ENCODE data around the gene IL1RAPL1.

IL1RAPL1 gene

DNA sequence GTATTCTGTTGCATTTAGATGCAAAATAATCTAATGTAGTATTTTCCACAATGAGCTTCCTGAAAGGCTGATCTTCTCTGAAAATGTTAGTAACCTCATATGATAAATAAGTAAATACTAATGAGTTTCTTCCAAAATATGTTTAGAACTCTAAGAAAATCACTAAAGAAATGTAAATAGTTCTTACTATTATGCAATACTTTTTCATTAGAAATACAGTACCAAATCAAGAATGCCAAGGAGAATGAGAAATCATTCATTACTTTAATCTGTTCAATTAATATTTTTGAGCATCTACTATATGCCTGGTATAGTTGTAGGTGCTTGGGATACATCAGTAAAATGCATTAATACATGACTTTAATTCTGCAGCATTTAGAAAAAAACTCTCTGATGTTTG is 130.6 kb downstream of the IL1RAPL1 start:
- Histone ChIP-seq H3K27me3 (ENCODE audit: insufficient read depth, low read length, poor library complexity, severe bottlenecking) (no peaks in the 10 kb centered on the region), H3F3A (ENCODE audit: low read depth) (no peaks in the 10 kb centered on the region), H3K9me2 (replicated peaks; ENCODE audit: low read depth, low read length) (no peaks in the 10 kb centered on the region), H3K9ac (ENCODE audit: low read depth, low read length, poor library complexity, severe bottlenecking) (no peak overlapping the region), H3K79me2 (ENCODE audit: insufficient read depth, low read length) (no peaks in the 10 kb centered on the region), H3K4me1 (ENCODE audit: insufficient read depth, low read length, poor library complexity, severe bottlenecking) (no peaks in the 10 kb centered on the region), H3K36me3 (ENCODE audit: insufficient read depth, low read length) (no peaks in the 10 kb centered on the region), H3K4me2 (ENCODE audit: low read depth, low read length, poor library complexity, severe bottlenecking) (no peak overlapping the region), H3K4me3 (ENCODE audit: low read length, poor library complexity, severe bottlenecking) (no peak overlapping the region), H4K20me1 (ENCODE audit: insufficient read depth, low read length, poor library complexity, severe bottlenecking) (no peaks in the 10 kb centered on the region), H3K9me3 (ENCODE audit: insufficient read depth, low read depth, low read length) (no peaks in the 10 kb centered on the region), H2AFZ (ENCODE audit: low read length) (no peak overlapping the region)
- TF ChIP-seq, protein P1, sequence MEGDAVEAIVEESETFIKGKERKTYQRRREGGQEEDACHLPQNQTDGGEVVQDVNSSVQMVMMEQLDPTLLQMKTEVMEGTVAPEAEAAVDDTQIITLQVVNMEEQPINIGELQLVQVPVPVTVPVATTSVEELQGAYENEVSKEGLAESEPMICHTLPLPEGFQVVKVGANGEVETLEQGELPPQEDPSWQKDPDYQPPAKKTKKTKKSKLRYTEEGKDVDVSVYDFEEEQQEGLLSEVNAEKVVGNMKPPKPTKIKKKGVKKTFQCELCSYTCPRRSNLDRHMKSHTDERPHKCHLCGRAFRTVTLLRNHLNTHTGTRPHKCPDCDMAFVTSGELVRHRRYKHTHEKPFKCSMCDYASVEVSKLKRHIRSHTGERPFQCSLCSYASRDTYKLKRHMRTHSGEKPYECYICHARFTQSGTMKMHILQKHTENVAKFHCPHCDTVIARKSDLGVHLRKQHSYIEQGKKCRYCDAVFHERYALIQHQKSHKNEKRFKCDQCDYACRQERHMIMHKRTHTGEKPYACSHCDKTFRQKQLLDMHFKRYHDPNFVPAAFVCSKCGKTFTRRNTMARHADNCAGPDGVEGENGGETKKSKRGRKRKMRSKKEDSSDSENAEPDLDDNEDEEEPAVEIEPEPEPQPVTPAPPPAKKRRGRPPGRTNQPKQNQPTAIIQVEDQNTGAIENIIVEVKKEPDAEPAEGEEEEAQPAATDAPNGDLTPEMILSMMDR (conservative IDR thresholded peaks at IDR 0.05; ENCODE audit: low read length) = no peak
- TF ChIP-seq EZH2phosphoT487 (IDR thresholded peaks at IDR 0.05; ENCODE audit: borderline replicate concordance) = no peak

DNA sequence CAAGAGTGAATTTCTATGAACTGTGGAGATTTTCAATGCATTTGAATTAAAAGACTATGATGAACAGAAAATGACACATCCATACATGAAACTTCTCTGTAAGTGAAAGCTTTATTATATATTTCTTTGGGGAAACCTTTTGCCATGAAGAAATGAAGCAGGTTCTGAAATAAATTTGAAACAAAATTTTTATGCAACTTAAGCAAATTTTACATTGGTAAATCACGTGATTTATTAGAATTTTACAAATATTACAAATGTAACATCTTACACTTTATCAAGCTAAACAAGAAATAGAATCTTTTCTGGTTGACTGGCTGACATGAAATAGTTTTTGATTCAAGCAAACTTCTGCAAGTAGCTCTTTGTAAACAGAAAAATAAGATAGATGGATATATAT is 131.2 kb downstream of the IL1RAPL1 start:
- Histone ChIP-seq H3K27me3 (ENCODE audit: insufficient read depth, low read length, poor library complexity, severe bottlenecking) (no peaks in the 10 kb centered on the region), H2AFZ (ENCODE audit: low read length) (no peak overlapping the region), H3K4me1 (ENCODE audit: insufficient read depth, low read length, poor library complexity, severe bottlenecking) (no peaks in the 10 kb centered on the region), H3K9ac (ENCODE audit: low read depth, low read length, poor library complexity, severe bottlenecking) (no peak overlapping the region), H4K20me1 (ENCODE audit: insufficient read depth, low read length, poor library complexity, severe bottlenecking) (no peaks in the 10 kb centered on the region), H3K4me2 (ENCODE audit: low read depth, low read length, poor library complexity, severe bottlenecking) (no peak overlapping the region), H3K4me3 (ENCODE audit: low read length, poor library complexity, severe bottlenecking) (no peak overlapping the region), H3F3A (ENCODE audit: low read depth) (no peaks in the 10 kb centered on the region), H3K9me2 (replicated peaks; ENCODE audit: low read depth, low read length) (no peaks in the 10 kb centered on the region), H3K79me2 (ENCODE audit: insufficient read depth, low read length) (no peaks in the 10 kb centered on the region), H3K36me3 (ENCODE audit: insufficient read depth, low read length) (no peaks in the 10 kb centered on the region), H3K9me3 (ENCODE audit: insufficient read depth, low read depth, low read length) (no peaks in the 10 kb centered on the region)
- TF ChIP-seq, protein P1 (conservative IDR thresholded peaks at IDR 0.05; ENCODE audit: low read length) = no peak
- TF ChIP-seq EZH2phosphoT487 (IDR thresholded peaks at IDR 0.05; ENCODE audit: borderline replicate concordance) = no peak

DNA sequence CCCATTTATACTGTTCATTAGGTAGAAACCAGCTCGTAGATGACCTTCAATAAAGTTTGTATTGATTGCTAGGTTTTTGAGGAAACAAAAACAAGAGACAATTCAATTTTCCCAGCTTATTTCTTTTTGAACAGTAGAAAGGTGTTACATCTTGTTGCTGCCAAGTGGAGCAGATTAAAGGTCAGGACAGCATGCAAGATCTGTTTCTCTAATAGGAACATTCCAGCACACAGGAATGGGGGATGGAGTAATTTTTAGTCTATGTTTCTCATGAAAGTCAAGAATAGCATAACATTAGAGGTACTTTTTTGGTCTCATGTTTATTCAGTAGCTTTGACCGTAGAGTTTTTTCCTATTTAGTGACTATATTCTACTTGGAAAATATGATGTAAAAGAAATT is 132.4 kb downstream of the IL1RAPL1 start:
- Histone ChIP-seq H3K36me3 (ENCODE audit: insufficient read depth, low read length) (no peaks in the 10 kb centered on the region), H3K9me2 (replicated peaks; ENCODE audit: low read depth, low read length) (no peaks in the 10 kb centered on the region), H3K4me1 (ENCODE audit: insufficient read depth, low read length, poor library complexity, severe bottlenecking) (no peaks in the 10 kb centered on the region), H3K9me3 (ENCODE audit: insufficient read depth, low read depth, low read length) (no peaks in the 10 kb centered on the region), H3K9ac (ENCODE audit: low read depth, low read length, poor library complexity, severe bottlenecking) (no peak overlapping the region), H3F3A (ENCODE audit: low read depth) (no peaks in the 10 kb centered on the region), H3K79me2 (ENCODE audit: insufficient read depth, low read length) (no peaks in the 10 kb centered on the region), H3K4me2 (ENCODE audit: low read depth, low read length, poor library complexity, severe bottlenecking) (no peak overlapping the region), H2AFZ (ENCODE audit: low read length) (no peak overlapping the region), H3K4me3 (ENCODE audit: low read length, poor library complexity, severe bottlenecking) (no peak overlapping the region), H4K20me1 (ENCODE audit: insufficient read depth, low read length, poor library complexity, severe bottlenecking) (no peaks in the 10 kb centered on the region), H3K27me3 (ENCODE audit: insufficient read depth, low read length, poor library complexity, severe bottlenecking) (no peaks in the 10 kb centered on the region)
- no peak for TF ChIP-seq EZH2phosphoT487 (IDR thresholded peaks at IDR 0.05; ENCODE audit: borderline replicate concordance)
- TF ChIP-seq, protein P1 (conservative IDR thresholded peaks at IDR 0.05; ENCODE audit: low read length) = no peak
